H9 (cell line): ENCODE data around the gene FANCI. TPM values are rescaled to one million over a fixed set of nuclear protein-coding genes. Genes with fewer than 3 reads are reported as not detected.

Source experiments
- DNase-seq: peaks from one replicate; pipeline ENCODE4 v3.0.0-alpha.2; 2017
- H2AFZ ChIP-seq: one replicate; pipeline ENCODE4 v1.6.1; 2013; ENCODE audit warnings: mild to moderate bottlenecking, low read length, control low read depth, moderate library complexity
- H2AK5ac ChIP-seq: 2 replicates; pipeline ENCODE4 v1.6.1; 2013; ENCODE audit warnings: low read length, control low read depth, mixed read lengths; ENCODE audit not compliant: insufficient read length
- H2BK120ac ChIP-seq: one replicate; pipeline ENCODE4 v1.6.1; 2013; ENCODE audit warnings: low read depth, mild to moderate bottlenecking, low read length, control low read depth, inconsistent platforms; ENCODE audit not compliant: poor library complexity, severe bottlenecking
- H2BK12ac ChIP-seq: 2 replicates; pipeline ENCODE4 v1.6.1; 2013; ENCODE audit warnings: low read length, control low read depth, mixed read lengths, low read depth; ENCODE audit not compliant: insufficient read length
- H2BK15ac ChIP-seq: 2 replicates; pipeline ENCODE4 v1.6.1; 2013; ENCODE audit warnings: low read depth, low read length, control low read depth
- H2BK20ac ChIP-seq: one replicate; pipeline ENCODE4 v1.6.1; 2013; ENCODE audit warnings: low read depth, mild to moderate bottlenecking, low read length, control low read depth, inconsistent platforms; ENCODE audit not compliant: poor library complexity, severe bottlenecking
- H2BK5ac ChIP-seq: 2 replicates; pipeline ENCODE4 v1.6.1; 2013; ENCODE audit warnings: low read length, control low read depth, mixed read lengths; ENCODE audit not compliant: insufficient read length
- H3K14ac ChIP-seq: 2 replicates; pipeline ENCODE4 v1.6.1; 2013; ENCODE audit warnings: low read length, control low read depth; ENCODE audit not compliant: insufficient read depth
- H3K18ac ChIP-seq: 2 replicates; pipeline ENCODE4 v1.6.1; 2013; ENCODE audit warnings: low read depth, mild to moderate bottlenecking, mixed read lengths, low read length, control low read depth; ENCODE audit not compliant: insufficient read length
- H3K23ac ChIP-seq: 2 replicates; pipeline ENCODE4 v1.6.1; 2013; ENCODE audit warnings: low read length, control low read depth, mixed read lengths, low read depth; ENCODE audit not compliant: insufficient read length
- H3K23me2 ChIP-seq: 2 replicates; pipeline ENCODE4 v1.6.1; 2013; ENCODE audit warnings: low read depth, mild to moderate bottlenecking, mixed read lengths, low read length, control low read depth; ENCODE audit not compliant: insufficient read length, poor library complexity, severe bottlenecking
- H3K27ac ChIP-seq: 2 replicates; pipeline ENCODE4 v1.5.1; 2013; ENCODE audit warnings: low read length, control low read depth, mixed read lengths, low read depth; ENCODE audit not compliant: insufficient read length
- H3K27me3 ChIP-seq: 2 replicates; pipeline ENCODE4 v1.6.1; 2013; ENCODE audit warnings: low read length, control low read depth, inconsistent platforms; ENCODE audit not compliant: insufficient read depth
- H3K4ac ChIP-seq: 2 replicates; pipeline ENCODE4 v1.6.1; 2013; ENCODE audit warnings: low read depth, mild to moderate bottlenecking, control low read depth, inconsistent platforms, low read length, moderate library complexity
- H3K4me1 ChIP-seq: 2 replicates; pipeline ENCODE4 v1.6.1; 2013; ENCODE audit warnings: low read length, control low read depth, inconsistent platforms; ENCODE audit not compliant: insufficient read depth
- H3K4me2 ChIP-seq: 2 replicates; pipeline ENCODE4 v1.6.1; 2013; ENCODE audit warnings: low read length, control low read depth, mixed read lengths; ENCODE audit not compliant: insufficient read length, insufficient read depth
- H3K56ac ChIP-seq: 2 replicates; pipeline ENCODE4 v1.6.1; 2013; ENCODE audit warnings: low read depth, mild to moderate bottlenecking, mixed read lengths, low read length, control low read depth; ENCODE audit not compliant: insufficient read length
- H3K79me1 ChIP-seq: 2 replicates; pipeline ENCODE4 v1.6.1; 2013; ENCODE audit warnings: low read depth, mild to moderate bottlenecking, moderate library complexity, low read length, control low read depth, inconsistent platforms; ENCODE audit not compliant: insufficient read depth, poor library complexity, severe bottlenecking
- H3K79me2 ChIP-seq: 2 replicates; pipeline ENCODE4 v1.6.1; 2013; ENCODE audit warnings: low read length, control low read depth, inconsistent platforms; ENCODE audit not compliant: insufficient read depth
- H3K9ac ChIP-seq: 2 replicates; pipeline ENCODE4 v1.6.1; 2013; ENCODE audit warnings: low read length, control low read depth, mixed read lengths; ENCODE audit not compliant: insufficient read length; ENCODE audit errors: extremely low read depth
- H3K9me3 ChIP-seq: one replicate; pipeline ENCODE4 v1.6.1; 2013; ENCODE audit warnings: low read depth, low read length, inconsistent platforms; ENCODE audit not compliant: control insufficient read depth
- H3T11ph ChIP-seq: one replicate; pipeline ENCODE4 v1.6.1; 2013; ENCODE audit warnings: mild to moderate bottlenecking, low read length, control low read depth, inconsistent platforms
- H4K20me1 ChIP-seq: one replicate; pipeline ENCODE4 v1.6.1; 2013; ENCODE audit not compliant: control insufficient read depth, insufficient read length, insufficient read depth
- H4K5ac ChIP-seq: 2 replicates; pipeline ENCODE4 v1.6.1; 2013; ENCODE audit warnings: low read depth, mild to moderate bottlenecking, mixed read lengths, low read length, control low read depth; ENCODE audit not compliant: insufficient read length
- H4K8ac ChIP-seq: replicated peaks from 2 replicates; pipeline ENCODE4 v1.6.1; 2013; ENCODE audit warnings: low read length, control low read depth, mixed read lengths, low read depth; ENCODE audit not compliant: insufficient read length
- H4K91ac ChIP-seq: 2 replicates; pipeline ENCODE4 v1.6.1; 2013; ENCODE audit warnings: low read depth, mild to moderate bottlenecking, moderate library complexity, mixed read lengths, low read length, control low read depth; ENCODE audit not compliant: insufficient read length
- H3K27ac Mint-ChIP-seq, 3 experiments: 2 replicates in 2 of 3; 3 replicates in 1 of 3; pipeline ENCODE4 v1.8.0; 2020 to 2021; ENCODE audit warnings: mixed read lengths in 3 of 3, mild to moderate bottlenecking in 1 of 3, moderate library complexity in 1 of 3
- H3K27me3 Mint-ChIP-seq: 2 replicates; pipeline ENCODE4 v1.8.0; 2021; ENCODE audit warnings: low read depth, mild to moderate bottlenecking, moderate library complexity, mixed read lengths
- H3K36me3 Mint-ChIP-seq, 3 experiments: 2 replicates in 2 of 3; 3 replicates in 1 of 3; pipeline ENCODE4 v1.8.0; 2020 to 2021; ENCODE audit warnings: low read depth in 3 of 3, mixed read lengths in 3 of 3; ENCODE audit not compliant: insufficient read depth in 1 of 3
- H3K4me1 Mint-ChIP-seq, 2 experiments: 2 replicates each; pipeline ENCODE4 v1.8.0; 2020; ENCODE audit warnings: mixed read lengths in 2 of 2
- H3K4me3 Mint-ChIP-seq, 2 experiments: 2 replicates in 1 of 2; 3 replicates in 1 of 2; pipeline ENCODE4 v1.8.0; 2020 to 2021; ENCODE audit warnings: mild to moderate bottlenecking in 2 of 2, mixed read lengths in 2 of 2, moderate library complexity in 1 of 2
- H3K9me3 Mint-ChIP-seq, 2 experiments: 2 replicates in 1 of 2; 3 replicates in 1 of 2; pipeline ENCODE4 v1.8.0; 2020; ENCODE audit warnings: mild to moderate bottlenecking in 2 of 2, mixed read lengths in 2 of 2, moderate library complexity in 1 of 2
- CTCF ChIP-seq: fragments of 200-600 bp; sonication (generic); conservative IDR thresholded peaks from 3 replicates; pipeline ENCODE4 v1.8.0; 2021; ENCODE audit warnings: antibody characterized with exemption, mild to moderate bottlenecking
- WGBS: extraction: QIAGEN DNeasy Blood & Tissue Kit; methylation state at CpG from one replicate; pipeline ENCODE4 v1.1.7; 2013; ENCODE audit warnings: missing lambda C conversion rate, low lambda C conversion rate, mixed read lengths; ENCODE audit not compliant: insufficient read length; ENCODE audit errors: extremely low coverage; 5-methylcytosine and 5-hydroxymethylcytosine counted together
- total RNA-seq: library from RNA; stranded (reverse); gene quantifications from 2 replicates; pipeline ENCODE4 v1.2.1, GENCODE V29; 2021

FANCI gene
- total RNA-seq, 1 experiment from 2014 or later, result 106 TPM

- peaks cover 13% of the 10 kb centered on the region for H3K27me3 Mint-ChIP-seq
- Histone ChIP-seq H3K56ac (no peak overlapping the region), H3K4me1 (no peaks in the 10 kb centered on the region), H3K14ac (no peak overlapping the region), H2AFZ (no peak overlapping the region), H2BK120ac (no peak overlapping the region), H3K4ac (no peak overlapping the region), H2BK12ac (no peak overlapping the region), H3K79me1 (no peaks in the 10 kb centered on the region), H3K23me2 (peaks cover 12% of the 10 kb centered on the region), H2AK5ac (no peak overlapping the region), H4K5ac (no peak overlapping the region), H3K4me2 (no peak overlapping the region), H2BK15ac (no peak overlapping the region), H3T11ph (no peak overlapping the region), H4K20me1 (no peaks in the 10 kb centered on the region), H3K9ac (no peak overlapping the region), H4K8ac (no peak overlapping the region), H3K79me2 (no peaks in the 10 kb centered on the region), H3K9me3 (no peaks in the 10 kb centered on the region), H3K23ac (no peak overlapping the region), H2BK20ac (no peak overlapping the region), H2BK5ac (no peak overlapping the region), H4K91ac (no peak overlapping the region), H3K27ac (no peak overlapping the region), H3K18ac (no peak overlapping the region), H3K27me3 (no peaks in the 10 kb centered on the region)
- no peak for TF ChIP-seq CTCF
- H3K36me3 Mint-ChIP-seq, result peaks cover 55 to 69% (median 65%) of the 10 kb centered on the region in 3 experiments
- no peak overlapping the region for H3K27ac Mint-ChIP-seq
- H3K4me3 Mint-ChIP-seq, result no peak overlapping the region
- H3K4me1 Mint-ChIP-seq, result peaks cover 15 to 24% of the 10 kb centered on the region in 2 experiments
- peaks cover 2 to 4% of the 10 kb centered on the region in 2 experiments; a peak in 2 of 5 replicates for H3K9me3 Mint-ChIP-seq
- WGBS, result no CpG with 5 or more reads among the region's 7 CpGs
- DNase-seq, result no peak
These were observed 87.3 kb downstream of the FANCI start for GRCh38 chr15:89330881-89331595.
